Hematopoietic multipotent progenitor cell treated with erythropoietin and hydrocortisone succinate and interleukin-3 and kit ligand, for 6 days (in vitro differentiated cells): ENCODE measurements around the gene BRD1.
"Not testable (repeated sequence)": the region's sequence is repeated elsewhere in the genome, so short reads cannot be mapped to it uniquely, and the experiment has no call there.

Experiments
- DNase-seq: peaks from one replicate; pipeline ENCODE4 v3.0.0-alpha.2; 2015

The BRD1 gene

DNA sequence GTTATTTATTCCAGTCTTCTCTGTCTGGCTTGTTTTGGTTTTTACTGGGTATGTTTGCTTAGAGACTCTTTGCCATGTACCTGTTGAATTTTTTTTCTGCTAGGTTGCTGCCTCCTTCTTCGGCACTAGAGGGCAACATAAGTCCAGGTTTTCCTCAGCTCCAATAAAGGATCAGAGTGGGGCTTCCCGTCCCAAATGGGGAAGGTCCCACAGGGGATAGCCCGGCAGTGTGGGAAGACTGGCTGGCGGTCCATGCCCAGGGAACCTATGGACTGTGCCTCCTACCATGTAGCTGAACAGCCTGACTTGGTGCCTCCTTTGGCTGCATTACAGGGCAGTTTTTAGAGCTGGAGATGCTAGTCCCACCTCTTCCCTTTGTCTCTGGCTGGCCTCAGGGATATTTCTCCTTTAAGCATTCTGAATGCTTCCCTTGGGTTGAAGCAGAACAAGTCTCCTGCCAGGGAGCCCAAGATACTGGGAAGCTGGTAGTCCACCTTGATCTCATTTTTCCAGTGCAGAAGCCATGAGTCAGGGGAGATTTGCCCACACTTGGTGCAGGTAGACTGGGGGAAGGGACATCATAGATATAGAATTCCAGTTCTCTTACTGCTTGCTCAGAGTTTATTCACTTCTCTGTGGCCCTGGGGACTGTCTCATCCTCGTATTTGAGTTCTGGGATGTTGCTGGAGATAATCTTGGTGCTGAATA lies 60.2 kb downstream of the BRD1 start:
- DNase-seq, result peak; percentile 80

DNA sequence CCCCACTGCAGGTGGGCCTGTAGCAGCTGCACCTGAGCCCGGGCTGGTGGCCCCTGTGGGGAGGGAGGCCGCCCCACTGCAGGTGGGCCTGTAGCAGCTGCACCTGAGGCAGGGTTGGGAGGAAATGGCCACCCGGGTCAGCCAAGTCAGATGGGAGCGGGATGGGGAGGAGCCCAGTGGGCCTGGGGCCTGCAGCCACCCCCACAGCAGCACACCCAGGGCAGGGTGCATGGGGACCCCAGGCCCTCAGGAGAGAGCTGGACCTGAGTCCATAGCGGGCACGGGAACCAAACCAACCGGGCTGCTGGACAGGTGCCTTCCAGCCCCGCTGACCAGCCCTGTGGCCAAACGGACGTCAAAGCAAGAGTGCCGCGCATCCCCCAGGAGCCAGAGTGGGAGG lies 61.7 kb downstream of the BRD1 start:
- no peak for DNase-seq

DNA sequence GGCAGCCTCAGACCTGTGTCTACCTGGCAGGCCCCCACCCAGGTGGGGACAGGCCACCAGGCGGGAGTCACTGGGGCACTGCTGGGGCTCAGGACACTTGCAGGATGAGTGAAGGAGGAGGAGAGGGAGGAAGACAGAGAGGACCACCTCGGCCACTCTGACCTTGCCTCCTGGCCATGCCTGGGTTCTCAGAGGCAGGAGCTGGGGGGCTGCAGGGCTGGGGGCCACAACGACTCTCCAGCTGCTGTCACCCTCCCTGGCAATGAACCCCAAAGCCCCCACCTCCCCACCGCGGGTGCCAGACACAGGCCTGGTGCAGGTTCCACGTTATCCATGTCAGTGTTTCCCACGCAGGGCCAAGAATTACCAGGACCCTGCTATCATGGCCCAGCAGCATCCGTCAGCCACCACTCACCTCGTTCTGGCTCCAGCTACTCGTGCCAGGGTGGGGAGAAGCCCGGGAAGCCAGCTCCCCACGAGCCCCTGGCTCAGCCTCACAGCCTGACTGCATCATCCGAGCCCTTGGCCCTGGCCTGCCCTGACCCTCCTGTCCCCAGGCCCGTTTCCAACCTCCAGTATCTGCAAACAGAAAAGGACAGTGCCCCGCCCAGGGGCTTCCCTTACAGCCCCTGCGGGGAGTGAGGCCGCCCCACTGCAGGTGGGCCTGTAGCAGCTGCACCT lies 62.4 kb downstream of the BRD1 start:
- no peak for DNase-seq

DNA sequence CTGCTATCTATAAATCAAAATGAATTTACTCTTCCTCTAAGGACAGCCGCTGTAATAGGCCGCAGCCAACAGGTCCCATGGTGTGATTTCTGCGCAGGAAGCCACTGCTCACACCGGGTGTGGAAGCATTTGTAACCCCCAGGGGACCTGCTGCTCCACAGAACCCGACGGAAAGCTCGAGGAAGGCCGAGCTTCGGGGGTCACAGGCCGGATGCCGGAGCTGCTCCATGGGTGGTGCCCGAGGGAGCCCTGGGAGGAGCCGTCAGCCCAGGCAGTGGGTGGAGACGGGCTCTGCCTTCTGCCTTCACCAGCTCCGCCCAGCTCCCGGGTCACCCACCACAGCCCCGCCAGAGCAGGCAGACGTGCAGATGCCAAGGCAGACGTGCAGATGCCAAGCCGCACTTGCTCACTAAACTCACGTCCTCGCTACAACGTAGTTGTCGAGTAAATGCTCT lies 63.5 kb downstream of the BRD1 start:
- DNase-seq, result no peak

DNA sequence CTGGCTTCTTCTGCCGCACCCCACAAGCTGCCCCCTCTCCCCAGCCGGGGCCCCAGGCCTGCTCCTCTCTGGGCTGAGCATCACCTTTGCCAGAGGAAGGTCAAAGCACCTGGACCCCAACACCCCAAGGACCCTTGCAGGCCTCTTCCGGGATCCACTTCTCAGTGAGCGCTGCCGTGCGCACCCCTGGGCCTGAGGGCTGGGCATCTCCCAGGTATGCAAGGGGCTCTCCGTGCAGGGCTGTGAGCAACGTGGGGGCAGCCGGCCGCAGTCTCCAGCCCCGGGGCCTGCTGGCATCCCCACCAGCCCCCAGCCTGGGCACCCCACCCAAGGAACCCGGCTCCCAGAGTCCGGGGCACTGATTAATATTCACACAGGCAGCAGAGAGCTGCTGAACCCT lies 64.0 kb downstream of the BRD1 start:
- no peak for DNase-seq

DNA sequence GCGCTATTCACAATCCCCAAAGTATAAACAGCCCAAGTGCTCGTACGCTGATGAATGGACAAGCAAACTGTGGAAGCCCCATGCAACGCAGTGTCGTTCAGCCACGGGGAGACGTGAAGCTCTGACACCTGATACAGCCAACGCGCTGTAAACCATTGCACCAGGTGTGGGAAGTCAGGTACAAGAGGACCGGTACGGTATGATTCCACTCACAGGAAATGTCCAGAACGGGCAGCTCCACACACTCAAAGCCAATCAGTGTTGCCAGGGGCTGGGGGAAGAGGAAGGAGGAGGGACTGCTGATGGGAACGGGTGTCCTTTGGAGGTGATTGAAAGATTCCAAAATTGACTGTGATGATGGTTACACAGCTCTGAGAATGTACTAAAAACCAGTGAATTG lies 64.5 kb downstream of the BRD1 start:
- DNase-seq, result no peak

DNA sequence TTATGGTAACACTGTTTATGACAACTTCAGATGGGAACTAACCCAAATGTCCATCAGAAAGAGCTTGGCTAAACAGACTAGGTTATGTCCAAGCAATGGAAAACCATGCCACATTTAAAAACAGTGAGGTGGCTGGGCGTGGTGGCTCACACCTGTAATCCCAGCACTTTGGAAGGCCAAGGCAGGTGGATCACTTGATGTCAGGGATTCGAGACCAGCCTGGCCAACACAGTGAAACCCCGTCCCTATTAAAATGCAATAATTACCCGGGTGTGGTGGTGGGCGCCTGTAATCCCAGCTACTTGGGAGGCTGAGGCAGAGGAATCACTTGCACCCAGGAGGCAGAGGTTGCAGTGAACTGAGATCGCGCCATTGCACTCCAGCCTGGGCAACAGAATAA lies 65.1 kb downstream of the BRD1 start:
- DNase-seq, result not testable (repeated sequence)

DNA sequence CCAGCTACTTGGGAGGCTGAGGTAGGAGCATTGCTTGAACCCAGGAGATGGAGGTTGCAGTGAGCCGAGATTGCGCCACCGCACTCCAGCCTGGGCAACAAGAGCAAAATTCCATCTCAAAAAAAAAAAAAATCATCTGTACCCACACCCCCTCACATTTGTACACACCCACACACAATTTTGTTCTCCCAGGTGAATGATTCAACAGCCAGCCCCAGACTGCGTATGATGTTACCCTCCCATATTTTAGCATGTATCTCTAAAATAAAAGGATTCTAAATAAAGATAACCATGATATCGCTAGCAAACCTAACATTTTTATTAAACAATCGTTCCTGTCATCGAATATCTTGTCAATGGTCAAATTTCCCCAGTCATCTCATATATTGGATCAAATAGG lies 65.8 kb downstream of the BRD1 start:
- no peak for DNase-seq

DNA sequence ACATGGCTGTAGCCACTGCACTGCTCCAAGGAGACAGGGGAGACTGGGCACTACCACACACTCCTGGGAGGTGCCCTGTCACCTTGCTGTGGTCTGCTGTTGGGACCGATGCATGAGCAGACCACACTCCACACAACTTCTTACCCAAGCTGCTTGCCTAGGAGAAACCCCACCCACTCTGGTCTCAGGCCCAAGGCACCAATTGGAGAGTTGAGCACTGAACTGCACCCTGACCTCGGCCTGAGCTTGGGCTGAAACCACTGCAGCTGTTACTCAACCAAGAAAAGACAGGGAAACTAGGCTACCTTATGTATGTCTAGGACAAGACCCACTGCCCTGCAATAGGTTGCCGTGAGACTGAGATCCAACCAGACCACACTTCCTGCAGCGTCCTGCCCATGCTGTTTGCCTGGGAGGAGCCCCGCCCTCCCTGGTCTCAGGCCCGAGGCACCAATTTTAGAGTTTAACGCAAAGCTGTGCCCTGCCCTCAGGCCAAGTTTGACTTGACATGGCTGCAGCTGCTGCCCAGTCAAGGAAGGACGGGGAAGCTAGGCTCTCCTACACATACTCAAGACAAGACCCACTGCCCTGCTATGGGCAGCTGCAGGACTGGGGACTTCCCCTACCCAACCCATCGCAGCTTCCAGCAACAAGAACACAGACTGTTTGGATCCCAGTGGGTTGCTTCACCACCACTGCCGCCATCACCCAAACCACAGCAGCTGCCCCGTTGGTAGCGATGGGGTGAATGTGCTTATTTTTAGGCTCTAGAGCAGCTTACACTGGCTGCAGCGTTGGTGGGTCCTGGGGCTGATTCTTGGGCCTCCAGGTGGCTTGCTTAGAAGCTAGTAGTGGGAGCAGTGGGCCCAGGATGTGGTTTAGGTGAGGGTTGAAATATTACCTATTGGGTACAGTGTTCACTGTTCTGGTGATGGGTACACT lies 66.8 kb downstream of the BRD1 start:
- DNase-seq, result peak; percentile 29

DNA sequence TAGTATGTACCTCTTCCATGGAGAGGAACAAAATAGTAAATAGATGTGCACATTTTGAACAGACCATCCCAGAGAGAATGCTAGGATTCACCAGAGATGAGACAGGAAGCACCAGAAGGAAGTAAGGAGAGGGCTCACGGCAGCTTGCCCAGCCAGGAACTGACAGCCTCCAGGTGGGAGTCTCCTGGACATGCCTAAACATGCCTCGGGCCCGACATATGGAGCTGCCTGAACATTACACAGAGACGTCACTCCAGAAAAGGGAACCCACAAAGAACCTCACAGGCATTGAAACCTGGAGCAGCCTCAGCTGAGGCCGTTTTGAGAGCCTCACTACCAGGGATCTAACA lies 67.4 kb downstream of the BRD1 start:
- no peak for DNase-seq

DNA sequence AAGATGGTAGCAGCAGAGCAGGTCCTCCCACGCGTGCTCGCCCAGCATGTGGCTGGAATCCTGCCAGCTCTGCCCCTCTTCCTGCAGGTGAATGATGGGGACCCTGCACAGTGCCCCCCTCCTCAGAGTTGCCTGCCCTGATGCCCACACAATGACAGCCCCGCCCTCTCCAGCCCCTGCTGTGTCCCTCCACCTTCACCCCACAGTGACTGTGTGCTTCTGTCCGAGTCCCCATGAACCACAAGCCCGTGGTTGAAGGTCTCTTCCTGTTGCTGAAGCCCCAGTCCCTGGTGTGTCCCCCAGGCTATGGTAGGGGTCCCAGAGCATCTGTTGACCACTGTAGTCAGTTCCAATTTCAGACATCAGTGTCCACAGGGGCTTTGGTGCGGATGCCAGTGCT lies 71.0 kb downstream of the BRD1 start:
- DNase-seq, result no peak

DNA sequence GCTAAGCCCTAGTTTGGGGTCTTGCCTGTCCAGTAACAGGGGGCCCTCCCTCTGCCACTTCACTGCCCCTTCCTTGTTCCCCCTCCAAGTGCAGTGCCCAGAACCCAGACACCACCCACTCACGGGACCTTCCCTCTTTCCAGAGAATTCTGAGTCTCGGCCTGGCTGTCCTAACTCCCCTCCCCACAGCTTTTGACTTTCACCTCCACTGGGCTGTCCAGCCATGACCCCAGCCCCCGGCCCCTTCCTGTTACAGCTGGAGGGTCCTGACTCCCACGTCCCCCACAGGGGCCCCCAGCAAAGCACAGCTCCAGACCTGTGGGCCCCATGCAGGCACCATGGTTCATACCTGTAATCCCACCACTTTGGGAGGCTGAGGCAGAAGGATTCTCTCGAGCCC lies 71.5 kb downstream of the BRD1 start:
- DNase-seq, result no peak

DNA sequence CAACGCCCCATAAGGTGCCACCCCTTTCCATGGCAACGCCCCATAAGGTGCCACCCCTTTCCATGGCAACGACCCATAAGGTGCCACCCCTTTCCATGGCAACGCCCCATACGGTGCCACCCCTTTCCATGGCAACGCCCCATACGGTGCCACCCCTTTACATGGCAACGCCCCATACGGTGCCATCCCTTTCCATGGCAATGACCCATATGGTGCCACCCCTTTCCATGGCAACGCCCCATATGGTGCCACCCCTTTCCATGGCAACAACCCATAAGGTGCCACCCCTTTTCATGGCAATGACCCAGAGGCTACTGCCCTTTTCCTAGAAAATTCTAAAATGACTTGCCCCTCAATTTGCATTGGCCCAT lies 72.1 kb downstream of the BRD1 start:
- DNase-seq, result peak; percentile 18

DNA sequence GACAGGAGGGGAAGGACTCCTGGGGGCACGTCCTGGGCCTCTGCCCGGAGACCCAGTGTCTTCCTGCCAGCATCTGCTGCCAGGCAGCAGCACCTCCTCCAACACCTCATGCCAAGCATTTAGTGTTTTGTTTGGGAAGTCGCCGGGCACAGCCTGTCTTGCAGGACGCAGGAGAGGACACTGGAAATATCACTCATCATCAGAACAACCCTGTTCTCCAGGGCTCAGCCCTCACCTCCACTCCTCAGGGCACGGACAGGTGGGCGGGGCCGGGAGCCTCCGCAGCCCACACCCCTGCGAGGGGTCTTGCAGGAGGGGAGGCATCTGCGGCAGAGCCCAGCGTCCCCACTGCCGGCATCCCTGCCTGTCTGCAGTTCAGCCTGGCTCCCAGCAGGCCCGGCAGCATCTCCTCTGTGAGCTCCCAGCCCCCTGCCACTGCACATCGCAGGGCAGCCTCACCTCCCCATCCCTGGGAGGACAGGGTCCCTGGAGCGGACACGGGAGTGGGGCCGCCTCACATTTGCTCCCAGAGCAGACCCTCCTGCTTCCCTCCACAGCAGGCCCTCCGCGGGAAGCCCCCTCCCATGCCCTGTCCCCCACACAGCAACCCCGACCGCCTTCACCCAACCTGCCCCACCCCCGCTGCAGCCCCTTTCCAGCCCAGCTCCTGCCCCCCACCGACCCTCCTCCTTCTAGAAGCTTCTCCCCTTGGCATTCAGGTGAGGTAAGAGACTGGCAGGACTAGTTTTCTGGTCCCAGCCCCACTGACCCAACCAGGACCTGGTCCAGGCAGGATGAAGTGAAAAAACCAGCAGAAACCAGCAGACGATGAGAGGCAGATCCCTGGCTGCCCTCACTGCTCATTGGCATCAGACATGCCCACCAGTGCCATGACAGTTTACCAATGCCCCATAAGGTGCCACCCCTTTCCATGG lies 72.7 kb downstream of the BRD1 start:
- DNase-seq, result no peak

DNA sequence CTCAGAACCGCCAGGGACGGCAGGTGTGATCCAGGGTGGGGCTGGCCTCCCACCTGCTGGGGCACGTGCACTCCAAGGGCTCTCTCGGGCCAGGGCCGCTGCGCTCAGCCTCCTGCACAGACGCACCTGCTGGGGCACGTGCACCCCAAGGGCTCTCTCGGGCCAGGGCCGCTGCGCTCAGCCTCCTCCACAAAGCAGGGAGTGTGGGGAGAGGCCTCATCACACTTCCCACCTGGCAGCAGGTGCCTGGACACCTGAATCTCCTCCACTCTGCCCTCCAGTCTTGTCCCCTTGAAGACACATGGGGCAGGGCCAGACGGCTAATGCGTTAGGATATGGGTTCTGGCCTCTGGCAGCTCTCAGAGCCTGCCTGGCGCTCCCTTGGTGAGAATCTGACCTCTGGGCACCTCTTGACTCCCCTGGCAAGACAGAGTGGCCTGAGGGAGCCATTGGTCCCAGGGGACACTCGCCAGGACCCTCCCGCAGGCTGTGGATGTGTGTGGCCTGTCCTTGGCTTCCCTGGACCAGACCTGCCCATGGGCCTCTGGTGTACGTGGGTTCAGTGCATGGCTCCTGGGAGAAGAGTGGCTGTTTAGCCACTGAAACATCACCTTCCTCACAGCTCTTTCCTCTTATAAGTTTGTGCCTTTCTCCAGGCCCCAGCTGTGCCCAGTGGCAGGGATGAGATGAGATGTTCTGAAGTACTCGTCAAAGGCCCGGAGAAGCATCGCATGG lies 73.5 kb downstream of the BRD1 start:
- no peak for DNase-seq

DNA sequence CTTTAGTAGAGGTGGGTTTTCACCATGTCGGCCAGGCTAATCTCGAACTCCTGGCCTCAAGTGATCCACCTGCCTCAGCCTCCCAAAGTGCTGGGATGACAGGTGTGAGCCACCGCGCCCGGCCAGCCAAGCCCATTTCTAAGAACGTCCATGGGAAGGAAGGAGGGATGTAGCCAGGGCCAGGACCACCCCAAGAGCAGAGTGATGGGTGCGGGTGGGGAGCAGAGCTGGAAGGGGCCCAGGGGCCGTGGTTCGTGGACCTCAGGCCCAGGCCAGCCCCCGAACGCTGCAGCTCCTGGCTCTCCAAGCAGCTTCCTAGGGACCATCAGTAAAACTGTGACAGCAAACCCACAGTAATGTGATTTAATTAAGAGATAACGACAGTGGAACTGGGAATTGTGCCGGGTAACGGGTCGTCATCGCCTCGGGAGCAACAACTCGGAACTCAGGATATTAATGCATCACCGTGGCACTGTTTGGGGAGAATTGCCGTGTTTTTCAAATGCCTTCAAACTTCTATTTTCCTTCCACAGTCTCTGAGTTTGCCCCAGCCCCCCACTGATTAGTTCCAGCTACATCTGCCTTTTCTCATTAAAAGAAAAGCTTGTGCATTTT lies 74.3 kb downstream of the BRD1 start:
- no peak for DNase-seq

DNA sequence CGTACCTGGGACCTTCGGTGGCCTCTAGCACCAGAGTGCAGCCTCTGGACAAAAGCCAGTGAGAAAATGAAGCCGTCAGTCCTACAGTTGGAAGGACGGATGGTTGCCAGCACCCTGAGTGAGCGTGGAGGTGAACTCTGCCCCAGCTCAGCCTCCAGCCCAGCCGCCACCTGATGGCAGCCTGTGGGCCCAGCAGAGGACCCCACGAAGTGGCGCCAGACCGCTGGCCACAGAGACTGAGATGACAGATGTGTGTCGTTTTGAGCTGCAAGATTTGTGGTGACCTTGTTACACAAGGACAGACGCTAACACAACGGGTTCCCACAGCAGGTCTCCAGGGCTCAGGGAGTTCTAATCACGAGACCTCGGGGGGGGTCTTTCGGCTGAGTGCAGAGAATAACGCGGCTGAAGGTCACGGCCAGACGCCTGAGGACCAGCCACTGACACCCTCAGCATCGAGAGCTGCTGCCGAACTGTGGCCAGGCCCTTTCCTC lies 75.0 kb downstream of the BRD1 start:
- DNase-seq, result no peak

DNA sequence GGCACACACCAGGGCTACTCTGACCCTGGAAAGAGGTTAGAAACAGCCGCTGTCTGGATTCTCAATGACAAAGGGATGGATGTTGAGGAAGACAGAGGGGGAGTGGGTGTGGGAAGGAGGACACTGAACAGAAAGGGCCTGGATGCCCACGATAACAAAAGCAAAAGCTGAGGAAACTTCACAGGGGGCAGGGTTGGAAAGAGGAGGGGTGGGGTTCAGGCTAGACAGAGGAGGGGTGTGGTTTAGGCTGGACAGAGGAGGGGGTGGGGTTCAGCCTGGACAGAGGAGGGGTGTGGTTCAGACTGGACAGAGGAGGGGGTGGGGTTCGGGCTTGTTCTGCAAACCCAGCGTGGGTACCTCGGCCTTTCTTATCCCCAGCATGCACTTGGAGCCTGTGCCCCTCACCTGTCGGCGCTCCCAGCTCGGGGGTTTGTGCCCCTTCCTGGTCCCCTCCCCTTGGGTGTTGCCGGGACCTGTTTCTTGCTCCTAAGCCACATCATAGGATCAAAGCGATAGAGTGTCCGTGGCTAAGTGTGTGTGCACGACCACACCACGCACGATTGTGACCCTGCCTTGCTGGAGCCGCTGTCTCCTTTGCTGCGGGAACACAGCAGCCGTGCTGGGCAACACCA lies 75.6 kb downstream of the BRD1 start:
- DNase-seq, result no peak

DNA sequence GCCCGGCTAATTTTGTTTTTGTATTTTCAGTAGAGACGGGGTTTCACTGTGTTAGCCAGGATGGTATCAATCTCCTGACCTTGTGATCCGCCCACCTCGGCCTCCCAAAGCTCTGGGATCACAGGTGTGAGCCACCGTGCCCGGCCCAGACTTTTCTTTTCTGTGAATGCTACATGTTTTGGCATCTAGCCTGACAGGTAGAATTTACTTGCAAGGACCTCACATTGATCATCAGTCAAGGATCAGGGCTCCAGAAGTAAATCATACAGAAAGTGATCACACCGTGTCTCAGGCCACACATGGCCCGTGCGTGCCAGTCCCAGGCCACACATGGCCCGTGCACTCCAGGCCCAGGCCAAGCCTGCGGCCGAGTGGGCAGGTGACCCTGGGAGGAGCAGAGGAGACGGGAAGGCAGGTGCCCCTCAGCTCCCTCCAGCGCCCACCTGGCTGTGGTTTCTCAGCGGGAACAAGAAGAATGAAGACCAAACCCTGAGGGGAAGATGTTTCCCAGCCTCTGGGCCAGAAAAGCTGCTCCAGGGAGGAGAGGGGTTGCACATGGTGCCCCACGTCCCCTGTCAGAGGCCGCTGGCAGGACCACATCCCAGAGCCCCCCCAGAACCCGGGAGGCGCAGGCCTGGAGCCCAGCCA lies 76.2 kb downstream of the BRD1 start:
- no peak for DNase-seq

DNA sequence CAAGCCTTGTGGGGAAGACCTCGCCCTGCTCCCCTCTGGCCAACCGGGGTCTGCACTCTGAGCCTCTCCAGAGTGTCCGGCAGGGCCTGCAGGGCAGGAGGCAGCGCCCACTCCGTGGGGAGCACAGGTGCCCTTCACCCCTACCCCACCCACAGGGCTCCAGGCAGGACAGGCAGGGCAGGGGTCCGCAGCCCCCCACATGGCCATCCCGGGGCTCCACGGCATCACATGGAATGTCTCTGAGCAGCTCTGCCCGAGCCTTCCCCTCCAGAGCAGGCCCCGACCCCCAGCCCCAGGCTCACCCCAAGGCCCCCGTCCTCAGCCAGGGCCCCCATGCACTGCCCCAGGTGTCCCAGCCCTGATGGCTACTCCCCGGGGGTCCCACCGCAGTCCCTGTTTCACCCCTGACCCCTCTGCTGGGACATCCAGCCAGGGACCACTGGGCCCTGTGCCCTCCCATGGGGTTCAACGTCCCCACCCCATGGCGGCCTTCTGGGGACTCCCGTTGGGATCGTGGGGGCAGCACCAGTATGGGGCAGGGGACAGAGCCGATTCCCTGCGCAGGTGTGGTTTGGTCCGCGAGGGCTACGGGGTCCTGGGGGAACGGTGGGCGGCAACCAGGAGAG lies 77.7 kb downstream of the BRD1 start:
- DNase-seq, result no peak
